Endothelial cell of umbilical vein (primary cell): Measurements from ENCODE around the gene MRPL58. TPM values are rescaled to one million over a fixed set of nuclear protein-coding genes. Genes with fewer than 3 reads are reported as not detected.

ENCODE experiments used
- BruUV-seq: library from RNA; stranded (reverse); fragments of 400-500 nt; replicated peaks from 2 replicates; lab custom pipeline; 2021; lab: Mats Ljungman, UMichigan
- CTCF ChIA-PET: fragments of 300-600, 350-600 bp; sonication (Branson Sonifier 250); formaldehyde crosslinking; loops from one replicate; lab custom pipeline; 2021; ENCODE audit warnings: antibody characterized with exemption, inconsistent platforms; lab: Charles Lee
- POLR2A ChIA-PET: fragments of 300-600, 350-600 bp; sonication (Branson Sonifier 250); formaldehyde crosslinking; loops from one replicate; lab custom pipeline; 2021; ENCODE audit warnings: antibody characterized with exemption, inconsistent platforms; lab: Charles Lee
- DNase-seq: peaks from one replicate; pipeline ENCODE4 v3.0.0-alpha.2; 2011; ENCODE audit warnings: low read depth, low spot score
- FAIRE-seq: peaks from 2 replicates; lab custom pipeline; 2011; peaks lifted over from hg19 to GRCh38; lab: Jason Lieb, UNC
- H2AFZ ChIP-seq: 2 replicates; pipeline ENCODE4 v1.6.0; 2012; ENCODE audit warnings: low read depth, low read length, control low read depth, inconsistent platforms
- H3K27ac ChIP-seq: 2 replicates; pipeline ENCODE4 v1.5.1; 2011; ENCODE audit warnings: low read depth, mild to moderate bottlenecking, control low read depth, low read length, moderate library complexity; ENCODE audit not compliant: insufficient read depth
- H3K27me3 ChIP-seq, 2 experiments: 2 replicates each; pipeline versions ENCODE4 v1.6.0 to v1.6.1; 2011; ENCODE audit warnings: low read length in 2 of 2, mixed read lengths in 1 of 2; ENCODE audit not compliant: control insufficient read depth in 2 of 2, insufficient read depth in 2 of 2
- H3K36me3 ChIP-seq, 2 experiments: 2 replicates in 1 of 2; 3 replicates in 1 of 2; pipeline ENCODE4 v1.5.1; 2011; ENCODE audit warnings: low read length in 2 of 2, mild to moderate bottlenecking in 1 of 2, moderate library complexity in 1 of 2; ENCODE audit not compliant: control insufficient read depth in 2 of 2, insufficient read depth in 2 of 2; ENCODE audit errors: extremely low read depth in 1 of 2
- H3K4me1 ChIP-seq: 3 replicates; pipeline ENCODE4 v1.5.1; 2011; ENCODE audit warnings: mild to moderate bottlenecking, low read length; ENCODE audit not compliant: control insufficient read depth, insufficient read depth; ENCODE audit errors: extremely low read depth
- H3K4me2 ChIP-seq: 2 replicates; pipeline ENCODE4 v1.6.1; 2011; ENCODE audit warnings: low read length, control low read depth, mixed read lengths; ENCODE audit not compliant: insufficient read depth
- H3K4me3 ChIP-seq, 3 experiments: fragments of 200-600 bp in 1 of 3; sonication (generic), shearing (Covaris generic) in 1 of 3; replicated peaks in 1 of 3; 2 replicates each; pipeline ENCODE4 v1.5.1; 2011 to 2016; ENCODE audit warnings: control low read depth in 3 of 3, low read length in 3 of 3, mild to moderate bottlenecking in 2 of 3, inconsistent platforms in 1 of 3, low read depth in 1 of 3, moderate library complexity in 1 of 3; ENCODE audit not compliant: insufficient read depth in 1 of 3
- H3K79me2 ChIP-seq: 2 replicates; pipeline ENCODE4 v1.6.0; 2012; ENCODE audit warnings: low read length, inconsistent platforms; ENCODE audit not compliant: control insufficient read depth, insufficient read depth
- H3K9ac ChIP-seq: replicated peaks from 2 replicates; pipeline ENCODE3; 2011; ENCODE audit warnings: low read length, control low read depth; ENCODE audit not compliant: insufficient read depth; ENCODE audit errors: extremely low read depth
- H3K9me1 ChIP-seq: replicated peaks from 3 replicates; pipeline ENCODE4 v1.6.0; 2011; ENCODE audit warnings: mild to moderate bottlenecking, low read length; ENCODE audit not compliant: control insufficient read depth, insufficient read depth; ENCODE audit errors: extremely low read depth
- H3K9me3 ChIP-seq: replicated peaks from 2 replicates; pipeline ENCODE4 v1.5.1; 2012; ENCODE audit warnings: low read length, inconsistent platforms; ENCODE audit not compliant: control insufficient read depth, insufficient read depth
- H4K20me1 ChIP-seq: replicated peaks from 2 replicates; pipeline ENCODE3; 2011; ENCODE audit warnings: mild to moderate bottlenecking, low read length; ENCODE audit not compliant: control insufficient read depth, insufficient read depth; ENCODE audit errors: extremely low read depth
- EZH2 ChIP-seq: IDR thresholded peaks from 2 replicates; pipeline ENCODE4 v1.6.1; 2012; ENCODE audit warnings: borderline replicate concordance, low read depth, mild to moderate bottlenecking, moderate library complexity, low read length, inconsistent platforms; ENCODE audit not compliant: severe bottlenecking
- FOS ChIP-seq: IDR thresholded peaks from 2 replicates; pipeline ENCODE4 v1.6.1; 2011; ENCODE audit warnings: mild to moderate bottlenecking, low read length, moderate library complexity, borderline replicate concordance; ENCODE audit not compliant: insufficient read depth
- GATA2 ChIP-seq: IDR thresholded peaks from 2 replicates; pipeline ENCODE4 v1.7.0; 2011; ENCODE audit warnings: low read depth, mild to moderate bottlenecking, moderate library complexity, mixed read lengths, low read length; ENCODE audit not compliant: insufficient read length, insufficient read depth
- JUN ChIP-seq: IDR thresholded peaks from 2 replicates; pipeline ENCODE4 v1.6.1; 2011; ENCODE audit warnings: borderline replicate concordance, low read depth; ENCODE audit not compliant: insufficient read length, insufficient read depth
- MAX ChIP-seq: IDR thresholded peaks from 2 replicates; pipeline ENCODE4 v1.6.1; 2011; ENCODE audit not compliant: insufficient read depth, insufficient read length
- MYC ChIP-seq: IDR thresholded peaks from one replicate; pipeline ENCODE4 v1.6.1; 2011; ENCODE audit warnings: mild to moderate bottlenecking, low read depth, low read length
- POLR2A ChIP-seq: IDR thresholded peaks from 2 replicates; pipeline ENCODE4 v1.6.1; 2012; ENCODE audit warnings: low read depth, mild to moderate bottlenecking, control low read depth, low read length
- POLR2AphosphoS5 ChIP-seq: IDR thresholded peaks from 2 replicates; pipeline ENCODE4 v1.6.1; 2012; ENCODE audit warnings: low read depth, mild to moderate bottlenecking, control low read depth, low read length, moderate library complexity; ENCODE audit not compliant: insufficient read depth
- dilution Hi-C: fragments of 300-500 bp; cut with MboI; formaldehyde crosslinking; loops from one replicate; pipeline ENCODE4 v1.15.0; 2019; ENCODE audit warnings: low sequenced_read_pairs; ENCODE audit not compliant: extremely low pct_ligation_motif_present
- intact Hi-C: fragments of 100-400 bp; cut with micrococcal nuclease; formaldehyde crosslinking; loops from one replicate; pipeline ENCODE4 v1.10.0; 2022
- polyA plus RNA-seq, 4 experiments: library from polyadenylated mRNA; depleted of rRNA in 3 of 4; stranded (reverse) in 3 of 4; unstranded in 1 of 4; fragments of >200 nt; gene quantifications; 2 replicates each; pipeline versions ENCODE4 v1.2.1 to v1.2.3, GENCODE V29; 2011 to 2012; ENCODE audit warnings: missing spikeins in 1 of 4
- total RNA-seq: library from RNA; stranded (reverse); gene quantifications from 2 replicates; pipeline ENCODE4 v1.2.3, GENCODE V29; 2021
- TF ChIP-seq, protein P1 (sequence below), 2 donors: IDR thresholded peaks; 1 replicate in 1 of 2; 2 replicates in 1 of 2; pipeline ENCODE4 v1.5.1; 2011; ENCODE audit warnings: low read length in 2 of 2, mild to moderate bottlenecking in 2 of 2, moderate library complexity in 2 of 2, control low read depth in 1 of 2, inconsistent platforms in 1 of 2, low read depth in 1 of 2; ENCODE audit not compliant: insufficient read depth in 1 of 2; ENCODE audit errors: extremely low read depth in 1 of 2

The MRPL58 gene
- total and polyA plus RNA-seq, 2 donors (not counting 3 experiments of a cell fraction or from before 2014, with no cell fraction given): 38.0 to 43.7 TPM

DNA sequence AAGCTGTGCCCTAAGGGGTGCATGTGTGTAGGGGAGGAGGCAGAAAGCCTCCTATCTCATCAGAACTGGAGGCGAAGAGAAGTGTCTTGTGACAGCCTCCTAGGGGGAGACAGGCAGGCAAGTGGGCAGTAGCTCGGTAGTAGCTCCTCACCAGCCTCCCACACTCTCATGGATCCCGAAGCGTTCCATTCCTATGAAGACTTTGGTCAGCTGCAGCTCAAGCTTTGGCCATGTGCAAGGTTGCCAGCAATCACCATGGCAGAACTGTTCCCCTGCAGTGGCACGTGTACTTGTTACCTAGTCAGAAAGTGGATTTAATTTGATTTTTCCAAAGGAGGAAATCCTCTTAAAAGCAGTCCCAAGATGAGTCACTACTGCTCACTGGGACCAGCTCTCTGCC lies 6.7 kb downstream of the MRPL58 start:
- intact Hi-C loops: no loop called here
- Histone ChIP-seq H3K79me2 (no peaks in the 10 kb centered on the region), H4K20me1 (no peaks in the 10 kb centered on the region), H3K27me3 (no peaks in the 10 kb centered on the region), H3K9me1 (no peaks in the 10 kb centered on the region), H3K27ac (no peak overlapping the region), H3K4me2 (no peak overlapping the region), H3K36me3 (peaks cover 5 to 25% of the 10 kb centered on the region in 2 experiments), H2AFZ (no peak overlapping the region), H3K9me3 (no peaks in the 10 kb centered on the region), H3K4me1 (no peaks in the 10 kb centered on the region), H3K9ac (no peak overlapping the region), H3K4me3 (no peak overlapping the region)
- dilution Hi-C loops: no loop called here
- TF ChIP-seq POLR2A (no peak), GATA2 (no peak), JUN (no peak), EZH2 (no peak), MYC (no peak), MAX (no peak), FOS (no peak), POLR2AphosphoS5 (no peak)
- TF ChIP-seq, protein P1, sequence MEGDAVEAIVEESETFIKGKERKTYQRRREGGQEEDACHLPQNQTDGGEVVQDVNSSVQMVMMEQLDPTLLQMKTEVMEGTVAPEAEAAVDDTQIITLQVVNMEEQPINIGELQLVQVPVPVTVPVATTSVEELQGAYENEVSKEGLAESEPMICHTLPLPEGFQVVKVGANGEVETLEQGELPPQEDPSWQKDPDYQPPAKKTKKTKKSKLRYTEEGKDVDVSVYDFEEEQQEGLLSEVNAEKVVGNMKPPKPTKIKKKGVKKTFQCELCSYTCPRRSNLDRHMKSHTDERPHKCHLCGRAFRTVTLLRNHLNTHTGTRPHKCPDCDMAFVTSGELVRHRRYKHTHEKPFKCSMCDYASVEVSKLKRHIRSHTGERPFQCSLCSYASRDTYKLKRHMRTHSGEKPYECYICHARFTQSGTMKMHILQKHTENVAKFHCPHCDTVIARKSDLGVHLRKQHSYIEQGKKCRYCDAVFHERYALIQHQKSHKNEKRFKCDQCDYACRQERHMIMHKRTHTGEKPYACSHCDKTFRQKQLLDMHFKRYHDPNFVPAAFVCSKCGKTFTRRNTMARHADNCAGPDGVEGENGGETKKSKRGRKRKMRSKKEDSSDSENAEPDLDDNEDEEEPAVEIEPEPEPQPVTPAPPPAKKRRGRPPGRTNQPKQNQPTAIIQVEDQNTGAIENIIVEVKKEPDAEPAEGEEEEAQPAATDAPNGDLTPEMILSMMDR (IDR thresholded peaks at IDR 0.05; ENCODE audit: extremely low read depth in 1 of 2, insufficient read depth in 1 of 2, low read depth in 1 of 2, low read length in 2 of 2): no peak
- FAIRE-seq: no peak
- no TSS peak for BruUV-seq
- no peak for DNase-seq
- ChIA-PET CTCF (interaction anchor here (1.3 to 3.2 kb wide), 4 partner anchors 9 to 58 kb away, joined by 4 to 11 read pairs (median 7); partner anchors contain the start of gene CDR2L), POLR2A (no interaction called here)
